ENCODE data around the gene IPCEF1.

GRCh38 chr6:154202339-154202738 is 154.3 kb downstream of the IPCEF1 start:
- no peak for TF ChIP-seq CTCF (conservative IDR thresholded peaks at IDR 0.05)
- TF ChIP-seq EZH2 (IDR thresholded peaks at IDR 0.05; ENCODE audit: low read depth) = no peak
